B cell (primary cell): Measurements from ENCODE around the gene CCDC88C. TPM values are rescaled to one million over a fixed set of nuclear protein-coding genes. Genes with fewer than 3 reads are reported as not detected.
A peak's percentile ranks its signal among the peaks of the same experiment; 100 is the strongest.

Experiments
- ATAC-seq: fragments of 200-7000 bp; cut with Tn5 transposase; one replicate; pipeline ENCODE4 v1.10.0; 2021; ENCODE audit warnings: low read depth, mild to moderate bottlenecking, moderate number of reproducible peaks, moderate library complexity
- CTCF ChIA-PET: fragments of 350-600 bp; sonication (Branson Sonifier 250); formaldehyde crosslinking; loops from one replicate; lab custom pipeline; 2021; ENCODE audit warnings: antibody characterized with exemption, inconsistent platforms; lab: Charles Lee
- POLR2A ChIA-PET: fragments of 350-600 bp; sonication (Branson Sonifier 250); formaldehyde crosslinking; loops from one replicate; lab custom pipeline; 2021; ENCODE audit warnings: antibody characterized with exemption; lab: Charles Lee
- DNase-seq: peaks from one replicate; pipeline ENCODE4 v3.0.0; 2013
- H2AFZ ChIP-seq: 2 replicates; pipeline ENCODE4 v1.6.1; 2012; ENCODE audit warnings: mild to moderate bottlenecking, low read depth, low read length; ENCODE audit not compliant: insufficient read depth, poor library complexity, severe bottlenecking
- H3K27ac ChIP-seq, 2 donors: 1 replicate in 1 of 2; 2 replicates in 1 of 2; pipeline ENCODE4 v1.5.1; 2012 to 2013; ENCODE audit warnings: low read length in 2 of 2, mild to moderate bottlenecking in 2 of 2, moderate library complexity in 1 of 2
- H3K27me3 ChIP-seq, 4 experiments: fragments of 200-600 bp in 1 of 4; sonication (generic) in 1 of 4; replicated peaks in 1 of 4; 1 replicate in 2 of 4; 2 replicates in 2 of 4; pipeline versions ENCODE4 v1.6.1 to v1.7.0; 2013 to 2016; ENCODE audit warnings: low read length in 3 of 4, mild to moderate bottlenecking in 2 of 4, mixed read lengths in 1 of 4, moderate library complexity in 1 of 4; ENCODE audit not compliant: insufficient read depth in 4 of 4, control insufficient read depth in 3 of 4; ENCODE audit errors: control extremely low read depth in 1 of 4
- H3K36me3 ChIP-seq, 2 experiments: replicated peaks in 1 of 2; 1 replicate in 1 of 2; 2 replicates in 1 of 2; pipeline versions ENCODE4 v1.6.1 to v1.7.1; 2013; ENCODE audit warnings: low read length in 1 of 2; ENCODE audit not compliant: insufficient read depth in 2 of 2, control insufficient read depth in 1 of 2; ENCODE audit errors: control extremely low read depth in 1 of 2, extremely low read depth in 1 of 2
- H3K4me1 ChIP-seq, 2 donors: fragments of 200-600 bp in 1 of 2; sonication (generic) in 1 of 2; 1 replicate in 1 of 2; 2 replicates in 1 of 2; pipeline versions ENCODE4 v1.5.1 to v1.6.1; 2013 to 2017; ENCODE audit warnings: low read length in 2 of 2; ENCODE audit not compliant: control insufficient read depth in 2 of 2, insufficient read depth in 2 of 2
- H3K4me2 ChIP-seq: replicated peaks from 2 replicates; pipeline ENCODE3; 2012; ENCODE audit warnings: mild to moderate bottlenecking, low read depth, low read length; ENCODE audit not compliant: poor library complexity, severe bottlenecking
- H3K4me3 ChIP-seq, 5 experiments: fragments of 200-600 bp in 1 of 5; sonication (generic) in 1 of 5; 1 replicate in 3 of 5; 2 replicates in 2 of 5; pipeline versions ENCODE4 v1.5.1 to v1.7.0; 2011 to 2016; ENCODE audit warnings: low read length in 4 of 5, mild to moderate bottlenecking in 4 of 5, low read depth in 2 of 5, control low read depth in 1 of 5, moderate library complexity in 1 of 5; ENCODE audit not compliant: insufficient read depth in 1 of 5; ENCODE audit errors: control extremely low read depth in 1 of 5, extremely low read depth in 1 of 5
- H3K79me2 ChIP-seq: fragments of 200-600 bp; sonication (generic); one replicate; pipeline ENCODE4 v1.6.0; 2016; ENCODE audit warnings: low read length; ENCODE audit not compliant: control insufficient read depth, insufficient read depth
- H3K9ac ChIP-seq: fragments of 200-600 bp; sonication (generic); 2 replicates; pipeline ENCODE4 v1.6.1; 2017; ENCODE audit warnings: mild to moderate bottlenecking, low read length, moderate library complexity
- H3K9me3 ChIP-seq, 3 donors: one replicate each; pipeline versions ENCODE4 v1.6.1 to v1.7.1; 2013; ENCODE audit warnings: low read length in 2 of 3; ENCODE audit not compliant: control insufficient read depth in 2 of 3, insufficient read depth in 1 of 3; ENCODE audit errors: control extremely low read depth in 1 of 3
- H4K20me1 ChIP-seq: 2 replicates; pipeline ENCODE4 v1.6.0; 2012; ENCODE audit warnings: mild to moderate bottlenecking, low read length; ENCODE audit not compliant: insufficient read depth, control insufficient read depth, poor library complexity, severe bottlenecking
- H3K27ac Mint-ChIP-seq: one replicate; pipeline ENCODE4 v1.8.0; 2021; ENCODE audit warnings: mixed read lengths
- H3K27me3 Mint-ChIP-seq: one replicate; pipeline ENCODE4 v1.8.0; 2021; ENCODE audit warnings: mixed read lengths
- H3K4me1 Mint-ChIP-seq: one replicate; pipeline ENCODE4 v1.8.0; 2021; ENCODE audit warnings: mixed read lengths
- H3K4me3 Mint-ChIP-seq: one replicate; pipeline ENCODE4 v1.8.0; 2021; ENCODE audit warnings: mixed read lengths
- H3K9me3 Mint-ChIP-seq: one replicate; pipeline ENCODE4 v1.8.0; 2022; ENCODE audit warnings: mixed read lengths; ENCODE audit not compliant: insufficient read depth
- EZH2 ChIP-seq: IDR thresholded peaks from 2 replicates; pipeline ENCODE4 v1.6.1; 2012; ENCODE audit warnings: borderline replicate concordance, low read depth, mild to moderate bottlenecking, moderate library complexity, low read length; ENCODE audit not compliant: insufficient read depth, poor library complexity, severe bottlenecking
- WGBS: methylation state at CpG from one replicate; pipeline ENCODE4 v1.1.5; 2013; ENCODE audit warnings: missing lambda C conversion rate; ENCODE audit not compliant: insufficient coverage; 5-methylcytosine and 5-hydroxymethylcytosine counted together
- intact Hi-C: fragments of 100-400 bp; cut with micrococcal nuclease; formaldehyde crosslinking; loops from one replicate; pipeline ENCODE4 v1.10.0; 2022
- polyA plus RNA-seq: library from polyadenylated mRNA; depleted of rRNA; stranded (reverse); fragments of >200 nt; gene quantifications from 2 replicates; pipeline ENCODE4 v1.2.3, GENCODE V29; 2012
- total RNA-seq, 2 donors: library from RNA; stranded (reverse); fragments of 120-200 nt in 1 of 2; gene quantifications; 1 replicate in 1 of 2; 2 replicates in 1 of 2; pipeline versions ENCODE4 v1.2.3 to v1.2.4, GENCODE V29; 2013 to 2022
- TF ChIP-seq, protein P1 (sequence below): fragments of 200-600 bp; IDR thresholded peaks from one replicate; pipeline ENCODE4 v1.8.0; 2022; ENCODE audit warnings: antibody characterized with exemption, mild to moderate bottlenecking

Gene CCDC88C
- total and polyA plus RNA-seq, 2 donors (not counting 1 experiment from before 2014, with no cell fraction given): 98.7 to 181 TPM

DNA sequence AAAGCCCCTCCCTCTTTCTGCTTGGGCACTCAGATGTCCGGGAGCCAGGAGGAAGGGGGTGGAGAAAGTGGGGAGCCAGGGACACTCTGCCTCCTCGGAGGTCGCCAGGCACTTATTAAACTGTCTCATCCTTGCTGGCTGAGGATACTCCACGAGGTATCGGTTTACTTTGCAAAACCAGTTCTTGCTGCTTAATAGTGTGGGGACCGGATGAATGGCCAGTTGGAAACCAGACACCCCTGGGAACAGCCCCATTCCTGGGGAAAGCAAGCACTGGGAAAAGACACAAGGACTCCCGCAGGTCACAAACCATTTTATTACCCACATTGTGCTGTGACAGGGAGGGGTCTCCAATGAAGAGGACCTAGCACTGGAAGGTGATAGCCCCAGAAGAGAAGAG lies 34.2 kb downstream of the CCDC88C start:
- Histone ChIP-seq H3K79me2 (peaks cover 100% of the 10 kb centered on the region), H3K27me3 (no peaks in the 10 kb centered on the region), H4K20me1 (peaks cover 98% of the 10 kb centered on the region), H3K9ac (no peak overlapping the region), H3K36me3 (peaks cover 0 to 28% of the 10 kb centered on the region in 2 experiments), H2AFZ (no peak overlapping the region), H3K4me1 (peaks cover 49 to 77% of the 10 kb centered on the region in 2 donors), H3K27ac (no peak overlapping the region), H3K4me2 (no peak overlapping the region), H3K4me3 (no peak overlapping the region), H3K9me3 (no peaks in the 10 kb centered on the region)
- DNase-seq: no peak
- Mint-ChIP-seq H3K4me3 (no peak overlapping the region), H3K27ac (peak overlapping the region; percentile 20), H3K4me1 (peaks cover 89% of the 10 kb centered on the region), H3K27me3 (no peaks in the 10 kb centered on the region), H3K9me3 (no peaks in the 10 kb centered on the region)
- ATAC-seq: no peak
- CTCF ChIA-PET: no interaction called here
- 100% methylated on average over 4 of the region's 7 CpGs for WGBS
- TF ChIP-seq, protein P1, sequence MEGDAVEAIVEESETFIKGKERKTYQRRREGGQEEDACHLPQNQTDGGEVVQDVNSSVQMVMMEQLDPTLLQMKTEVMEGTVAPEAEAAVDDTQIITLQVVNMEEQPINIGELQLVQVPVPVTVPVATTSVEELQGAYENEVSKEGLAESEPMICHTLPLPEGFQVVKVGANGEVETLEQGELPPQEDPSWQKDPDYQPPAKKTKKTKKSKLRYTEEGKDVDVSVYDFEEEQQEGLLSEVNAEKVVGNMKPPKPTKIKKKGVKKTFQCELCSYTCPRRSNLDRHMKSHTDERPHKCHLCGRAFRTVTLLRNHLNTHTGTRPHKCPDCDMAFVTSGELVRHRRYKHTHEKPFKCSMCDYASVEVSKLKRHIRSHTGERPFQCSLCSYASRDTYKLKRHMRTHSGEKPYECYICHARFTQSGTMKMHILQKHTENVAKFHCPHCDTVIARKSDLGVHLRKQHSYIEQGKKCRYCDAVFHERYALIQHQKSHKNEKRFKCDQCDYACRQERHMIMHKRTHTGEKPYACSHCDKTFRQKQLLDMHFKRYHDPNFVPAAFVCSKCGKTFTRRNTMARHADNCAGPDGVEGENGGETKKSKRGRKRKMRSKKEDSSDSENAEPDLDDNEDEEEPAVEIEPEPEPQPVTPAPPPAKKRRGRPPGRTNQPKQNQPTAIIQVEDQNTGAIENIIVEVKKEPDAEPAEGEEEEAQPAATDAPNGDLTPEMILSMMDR: no peak
- intact Hi-C loops: no loop called here
- POLR2A ChIA-PET: no interaction called here

DNA sequence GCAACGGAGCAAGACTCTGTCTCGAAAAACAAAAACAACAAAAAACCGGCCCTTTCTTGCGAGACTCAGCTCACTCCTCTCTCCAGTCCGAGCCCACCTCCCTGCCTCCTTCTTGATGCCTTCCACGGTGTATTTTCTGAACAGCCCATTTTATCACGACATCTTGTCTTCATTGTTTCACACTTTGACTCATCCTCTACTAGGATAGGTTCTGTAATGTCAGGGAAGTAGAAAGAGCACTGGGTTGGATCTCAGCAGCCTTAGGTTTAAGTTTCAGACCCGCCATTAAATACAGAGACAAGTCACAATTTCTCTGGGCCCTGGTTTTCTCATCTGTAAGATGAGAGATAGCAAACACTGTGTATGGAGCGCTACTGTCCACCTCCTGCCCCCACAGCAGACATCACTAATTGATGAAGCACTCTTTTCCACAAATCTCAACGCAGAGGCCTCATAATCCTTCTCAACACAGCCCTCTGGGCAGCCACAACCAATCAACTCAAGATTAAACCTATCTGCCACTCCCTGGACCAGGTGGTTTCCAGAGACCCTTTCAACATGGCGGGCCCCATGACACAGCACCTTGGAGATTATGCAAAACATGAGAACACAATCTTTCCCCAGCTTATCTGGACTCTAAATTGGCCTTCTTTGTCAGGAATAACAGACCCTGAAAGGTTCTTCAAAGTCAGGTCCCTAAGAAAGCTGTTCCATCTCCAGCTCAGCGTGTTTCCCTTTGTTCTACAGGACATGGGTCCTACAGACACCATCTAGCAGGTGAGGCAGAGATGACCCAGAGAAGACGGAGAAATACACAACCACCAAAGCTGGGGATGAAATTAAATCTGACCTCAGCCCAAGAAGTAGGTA lies 35.6 kb downstream of the CCDC88C start:
- H3K4me1 Mint-ChIP-seq: peaks cover 89% of the 10 kb centered on the region
- no peak for TF ChIP-seq EZH2
- TF ChIP-seq, protein P1: no peak
- Histone ChIP-seq H3K27me3 (no peaks in the 10 kb centered on the region), H4K20me1 (peaks cover 98% of the 10 kb centered on the region), H3K36me3 (peaks cover 0 to 34% of the 10 kb centered on the region in 2 experiments), H3K4me2 (no peak overlapping the region), H3K4me3 (no peak overlapping the region), H3K79me2 (peaks cover 100% of the 10 kb centered on the region), H2AFZ (no peak overlapping the region), H3K9me3 (no peaks in the 10 kb centered on the region), H3K27ac (peak overlapping the region in 1 of 2 donors; percentile 53), H3K9ac (no peak overlapping the region), H3K4me1 (peaks cover 53 to 77% of the 10 kb centered on the region in 2 donors)
- intact Hi-C loops: loop anchor here (2.0 kb wide), 1 partner anchor 15 kb away; no protein-coding TSS in a partner anchor
- CTCF ChIA-PET: interaction anchor here (0.9 kb wide), 1 partner anchor 17 kb away, joined by 3 read pairs; no protein-coding TSS in a partner anchor
- no peaks in the 10 kb centered on the region for H3K9me3 Mint-ChIP-seq
- no peaks in the 10 kb centered on the region for H3K27me3 Mint-ChIP-seq
- peak overlapping the region; percentile 71 for H3K27ac Mint-ChIP-seq
- no peak for ATAC-seq
- POLR2A ChIA-PET: interaction anchor here (0.6 kb wide), 1 partner anchor 266 kb away, joined by 3 read pairs; no protein-coding TSS in a partner anchor
- no peak for DNase-seq
- H3K4me3 Mint-ChIP-seq: peak overlapping the region; percentile 20
- 91% methylated on average over 7 of the region's 13 CpGs for WGBS
